ENCODE measurements around the gene CELF4. TPM values are rescaled to one million over a fixed set of nuclear protein-coding genes. Genes with fewer than 3 reads are reported as not detected.

CELF4 gene
- total RNA-seq, 2 experiments from 2014 or later, result not detected

- Mint-ChIP-seq H3K27me3 (peaks cover 61% of the 10 kb centered on the region), H3K4me1 (peaks cover 2% of the 10 kb centered on the region), H3K36me3 (peaks cover 2% of the 10 kb centered on the region), H3K27ac (no peak overlapping the region), H3K9me3 (no peaks in the 10 kb centered on the region), H3K4me3 (no peak overlapping the region)
- ATAC-seq (ENCODE audit: low read depth), result no peak
- DNase-seq, result no peak
- POLR2A ChIA-PET, result no interaction called here
Measured at GRCh38 chr18:37567061-37567993, 1.7 kb upstream of the CELF4 start.

- H3K27me3 Mint-ChIP-seq, result peaks cover 67% of the 10 kb centered on the region
- H3K27ac Mint-ChIP-seq, result no peak overlapping the region
- ATAC-seq (ENCODE audit: low read depth) (no peak), DNase-seq (no peak)
- H3K9me3 Mint-ChIP-seq, result no peaks in the 10 kb centered on the region
- H3K36me3 Mint-ChIP-seq, result peaks cover 2% of the 10 kb centered on the region
- H3K4me3 Mint-ChIP-seq, result peak overlapping the region; percentile 30
- POLR2A ChIA-PET, result no interaction called here
- H3K4me1 Mint-ChIP-seq, result peaks cover 2% of the 10 kb centered on the region
Measured at GRCh38 chr18:37566479-37567060, 972 bp upstream of the CELF4 start.

- ATAC-seq (ENCODE audit: low read depth) (no peak), DNase-seq (no peak)
- Mint-ChIP-seq H3K4me3 (peak overlapping the region; percentile 26), H3K36me3 (peaks cover 2% of the 10 kb centered on the region), H3K27me3 (peaks cover 67% of the 10 kb centered on the region), H3K9me3 (no peaks in the 10 kb centered on the region), H3K27ac (no peak overlapping the region), H3K4me1 (peaks cover 2% of the 10 kb centered on the region)
- POLR2A ChIA-PET, result no interaction called here
Measured at GRCh38 chr18:37565977-37566478, 430 bp upstream of the CELF4 start.

- DNase-seq (peak; percentile 36), ATAC-seq (ENCODE audit: low read depth) (no peak)
- Mint-ChIP-seq H3K4me3 (no peak overlapping the region), H3K4me1 (peaks cover 2% of the 10 kb centered on the region), H3K27me3 (peaks cover 63% of the 10 kb centered on the region), H3K36me3 (peaks cover 2% of the 10 kb centered on the region), H3K9me3 (no peaks in the 10 kb centered on the region), H3K27ac (no peak overlapping the region)
- POLR2A ChIA-PET, result no interaction called here
Measured at GRCh38 chr18:37564711-37565100, 892 bp downstream of the CELF4 start.

GRCh38 chr18:37563931-37564392 is 1.6 kb downstream of the CELF4 start:
- Mint-ChIP-seq H3K27me3 (peaks cover 61% of the 10 kb centered on the region), H3K4me1 (peaks cover 2% of the 10 kb centered on the region), H3K27ac (no peak overlapping the region), H3K36me3 (peaks cover 2% of the 10 kb centered on the region), H3K4me3 (no peak overlapping the region), H3K9me3 (no peaks in the 10 kb centered on the region)
- ATAC-seq (ENCODE audit: low read depth), result no peak
- POLR2A ChIA-PET, result no interaction called here
- no peak for DNase-seq

- DNase-seq (no peak), ATAC-seq (ENCODE audit: low read depth) (no peak)
- H3K36me3 Mint-ChIP-seq, result peaks cover 2% of the 10 kb centered on the region
- POLR2A ChIA-PET, result no interaction called here
- H3K9me3 Mint-ChIP-seq, result no peaks in the 10 kb centered on the region
- no peak overlapping the region for H3K27ac Mint-ChIP-seq
- peaks cover 2% of the 10 kb centered on the region for H3K4me1 Mint-ChIP-seq
- no peak overlapping the region for H3K4me3 Mint-ChIP-seq
- H3K27me3 Mint-ChIP-seq, result peaks cover 46% of the 10 kb centered on the region
Measured at GRCh38 chr18:37561986-37562385, 3.6 kb downstream of the CELF4 start.

- POLR2A ChIA-PET, result no interaction called here
- H3K27me3 Mint-ChIP-seq, result peaks cover 31% of the 10 kb centered on the region
- DNase-seq (no peak), ATAC-seq (ENCODE audit: low read depth) (no peak)
- H3K27ac Mint-ChIP-seq, result no peak overlapping the region
- H3K4me1 Mint-ChIP-seq, result no peaks in the 10 kb centered on the region
- H3K9me3 Mint-ChIP-seq, result no peaks in the 10 kb centered on the region
- H3K4me3 Mint-ChIP-seq, result no peak overlapping the region
- H3K36me3 Mint-ChIP-seq, result no peaks in the 10 kb centered on the region
Measured at GRCh38 chr18:37560003-37560402, 5.6 kb downstream of the CELF4 start.

GRCh38 chr18:37559194-37559593 is 6.4 kb downstream of the CELF4 start:
- no peak overlapping the region for H3K27ac Mint-ChIP-seq
- H3K4me1 Mint-ChIP-seq, result no peaks in the 10 kb centered on the region
- H3K4me3 Mint-ChIP-seq, result no peak overlapping the region
- POLR2A ChIA-PET, result no interaction called here
- peaks cover 23% of the 10 kb centered on the region for H3K27me3 Mint-ChIP-seq
- H3K9me3 Mint-ChIP-seq, result no peaks in the 10 kb centered on the region
- no peak for DNase-seq
- ATAC-seq (ENCODE audit: low read depth), result no peak
- H3K36me3 Mint-ChIP-seq, result no peaks in the 10 kb centered on the region

GRCh38 chr18:37554399-37554787 is 11.2 kb downstream of the CELF4 start:
- H3K27ac Mint-ChIP-seq, result no peak overlapping the region
- H3K4me1 Mint-ChIP-seq, result no peaks in the 10 kb centered on the region
- no peaks in the 10 kb centered on the region for H3K36me3 Mint-ChIP-seq
- ATAC-seq (ENCODE audit: low read depth) (no peak), DNase-seq (no peak)
- H3K27me3 Mint-ChIP-seq, result peaks cover 5% of the 10 kb centered on the region
- H3K4me3 Mint-ChIP-seq, result no peak overlapping the region
- POLR2A ChIA-PET, result no interaction called here
- H3K9me3 Mint-ChIP-seq, result no peaks in the 10 kb centered on the region

- POLR2A ChIA-PET, result no interaction called here
- no peak for ATAC-seq (ENCODE audit: low read depth)
- peaks cover 1% of the 10 kb centered on the region for H3K27me3 Mint-ChIP-seq
- no peaks in the 10 kb centered on the region for H3K9me3 Mint-ChIP-seq
- no peak overlapping the region for H3K4me3 Mint-ChIP-seq
- no peak for DNase-seq
- H3K27ac Mint-ChIP-seq, result no peak overlapping the region
- H3K4me1 Mint-ChIP-seq, result no peaks in the 10 kb centered on the region
- no peaks in the 10 kb centered on the region for H3K36me3 Mint-ChIP-seq
Measured at GRCh38 chr18:37553633-37554398, 11.8 kb downstream of the CELF4 start.

GRCh38 chr18:37552286-37552685 is 13.3 kb downstream of the CELF4 start:
- H3K4me1 Mint-ChIP-seq, result no peaks in the 10 kb centered on the region
- peaks cover 1% of the 10 kb centered on the region for H3K27me3 Mint-ChIP-seq
- ATAC-seq (ENCODE audit: low read depth), result no peak
- no peak overlapping the region for H3K4me3 Mint-ChIP-seq
- H3K27ac Mint-ChIP-seq, result no peak overlapping the region
- H3K36me3 Mint-ChIP-seq, result no peaks in the 10 kb centered on the region
- DNase-seq, result no peak
- POLR2A ChIA-PET, result no interaction called here
- H3K9me3 Mint-ChIP-seq, result no peaks in the 10 kb centered on the region

- no peaks in the 10 kb centered on the region for H3K36me3 Mint-ChIP-seq
- H3K27me3 Mint-ChIP-seq, result peaks cover 1% of the 10 kb centered on the region
- H3K9me3 Mint-ChIP-seq, result no peaks in the 10 kb centered on the region
- no peaks in the 10 kb centered on the region for H3K4me1 Mint-ChIP-seq
- ATAC-seq (ENCODE audit: low read depth) (no peak), DNase-seq (no peak)
- H3K4me3 Mint-ChIP-seq, result no peak overlapping the region
- POLR2A ChIA-PET, result no interaction called here
- H3K27ac Mint-ChIP-seq, result no peak overlapping the region
Measured at GRCh38 chr18:37551846-37552245, 13.8 kb downstream of the CELF4 start.

GRCh38 chr18:37551249-37551648 is 14.3 kb downstream of the CELF4 start:
- Mint-ChIP-seq H3K27ac (no peak overlapping the region), H3K36me3 (no peaks in the 10 kb centered on the region), H3K4me1 (no peaks in the 10 kb centered on the region), H3K9me3 (no peaks in the 10 kb centered on the region), H3K4me3 (no peak overlapping the region), H3K27me3 (peaks cover 1% of the 10 kb centered on the region)
- ATAC-seq (ENCODE audit: low read depth), result no peak
- no peak for DNase-seq
- POLR2A ChIA-PET, result no interaction called here
